Measurements from ENCODE around the gene TFB1M.

TFB1M gene

GRCh38 chr6:155333414-155333813, 19.1 kb upstream of the TFB1M start:
- H4K20me1 ChIP-seq (ENCODE audit: insufficient read depth, low read length), result no peaks in the 10 kb centered on the region
- no peaks in the 10 kb centered on the region for H3K9me2 ChIP-seq (ENCODE audit: low read depth, low read length)
- H3F3A ChIP-seq (ENCODE audit: insufficient read depth, low read length), result no peaks in the 10 kb centered on the region
- H3K36me3 ChIP-seq (ENCODE audit: insufficient read depth, low read length), result no peaks in the 10 kb centered on the region
- peak overlapping the region; percentile 48 for H3K4me2 ChIP-seq (ENCODE audit: low read length)
- no peaks in the 10 kb centered on the region for H3K27me3 ChIP-seq (ENCODE audit: insufficient read depth, low read length)
- H3K27ac ChIP-seq (ENCODE audit: low read depth, low read length, poor library complexity, severe bottlenecking), result peak overlapping the region; percentile 38
- no peaks in the 10 kb centered on the region for H3K9me3 ChIP-seq (ENCODE audit: low read length)
- H3K4me3 ChIP-seq (ENCODE audit: low read depth, low read length, poor library complexity, severe bottlenecking), result no peak overlapping the region
- H3K4me1 ChIP-seq (ENCODE audit: insufficient read depth, low read length, severe bottlenecking), result peaks cover 25% of the 10 kb centered on the region
- H2AFZ ChIP-seq (ENCODE audit: low read length), result peak overlapping the region; percentile 50
- H3K79me2 ChIP-seq (ENCODE audit: insufficient read depth, low read length), result no peaks in the 10 kb centered on the region
- H3K9ac ChIP-seq (ENCODE audit: low read length), result peak overlapping the region; percentile 24; the same call in 1 of the 2 replicates
- no peak for TF ChIP-seq EZH2 (IDR thresholded peaks at IDR 0.05; ENCODE audit: borderline replicate concordance, low read length)
- TF ChIP-seq, protein P1, sequence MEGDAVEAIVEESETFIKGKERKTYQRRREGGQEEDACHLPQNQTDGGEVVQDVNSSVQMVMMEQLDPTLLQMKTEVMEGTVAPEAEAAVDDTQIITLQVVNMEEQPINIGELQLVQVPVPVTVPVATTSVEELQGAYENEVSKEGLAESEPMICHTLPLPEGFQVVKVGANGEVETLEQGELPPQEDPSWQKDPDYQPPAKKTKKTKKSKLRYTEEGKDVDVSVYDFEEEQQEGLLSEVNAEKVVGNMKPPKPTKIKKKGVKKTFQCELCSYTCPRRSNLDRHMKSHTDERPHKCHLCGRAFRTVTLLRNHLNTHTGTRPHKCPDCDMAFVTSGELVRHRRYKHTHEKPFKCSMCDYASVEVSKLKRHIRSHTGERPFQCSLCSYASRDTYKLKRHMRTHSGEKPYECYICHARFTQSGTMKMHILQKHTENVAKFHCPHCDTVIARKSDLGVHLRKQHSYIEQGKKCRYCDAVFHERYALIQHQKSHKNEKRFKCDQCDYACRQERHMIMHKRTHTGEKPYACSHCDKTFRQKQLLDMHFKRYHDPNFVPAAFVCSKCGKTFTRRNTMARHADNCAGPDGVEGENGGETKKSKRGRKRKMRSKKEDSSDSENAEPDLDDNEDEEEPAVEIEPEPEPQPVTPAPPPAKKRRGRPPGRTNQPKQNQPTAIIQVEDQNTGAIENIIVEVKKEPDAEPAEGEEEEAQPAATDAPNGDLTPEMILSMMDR (IDR thresholded peaks at IDR 0.05; ENCODE audit: low read length), result no peak

DNA sequence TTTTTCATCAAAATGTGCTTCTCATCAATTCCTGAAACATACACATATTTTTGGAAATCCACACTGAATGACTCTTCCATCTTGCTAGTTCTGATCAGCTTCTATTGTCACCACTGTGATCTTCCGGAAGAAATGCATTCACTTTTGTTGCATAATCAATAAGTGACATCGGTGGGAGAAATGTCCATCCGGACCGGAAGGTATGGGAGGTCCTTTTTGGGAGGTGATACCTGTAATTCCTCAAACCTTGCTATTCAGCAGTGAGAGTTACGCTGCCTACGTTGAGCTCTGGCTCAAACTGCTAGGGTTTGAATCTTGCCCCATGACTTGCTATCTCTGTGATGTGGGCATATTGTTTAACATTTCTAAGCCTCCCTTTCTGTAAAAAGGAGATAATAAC, 16.6 kb upstream of the TFB1M start:
- TF ChIP-seq EZH2 (IDR thresholded peaks at IDR 0.05; ENCODE audit: borderline replicate concordance, low read length), result no peak
- TF ChIP-seq, protein P1 (IDR thresholded peaks at IDR 0.05; ENCODE audit: low read length), result no peak
- Histone ChIP-seq H3K9ac (ENCODE audit: low read length) (no peak overlapping the region), H2AFZ (ENCODE audit: low read length) (no peak overlapping the region), H3K4me2 (ENCODE audit: low read length) (no peak overlapping the region), H3K9me3 (ENCODE audit: low read length) (no peaks in the 10 kb centered on the region), H3K36me3 (ENCODE audit: insufficient read depth, low read length) (no peaks in the 10 kb centered on the region), H3K4me1 (ENCODE audit: insufficient read depth, low read length, severe bottlenecking) (peaks cover 34% of the 10 kb centered on the region), H3F3A (ENCODE audit: insufficient read depth, low read length) (no peaks in the 10 kb centered on the region), H3K4me3 (ENCODE audit: low read depth, low read length, poor library complexity, severe bottlenecking) (no peak overlapping the region), H3K27ac (ENCODE audit: low read depth, low read length, poor library complexity, severe bottlenecking) (no peak overlapping the region), H4K20me1 (ENCODE audit: insufficient read depth, low read length) (no peaks in the 10 kb centered on the region), H3K9me2 (ENCODE audit: low read depth, low read length) (no peaks in the 10 kb centered on the region), H3K27me3 (ENCODE audit: insufficient read depth, low read length) (no peaks in the 10 kb centered on the region), H3K79me2 (ENCODE audit: insufficient read depth, low read length) (no peaks in the 10 kb centered on the region)

- no peak overlapping the region for H3K27ac ChIP-seq (ENCODE audit: low read depth, low read length, poor library complexity, severe bottlenecking)
- no peak overlapping the region for H3K9ac ChIP-seq (ENCODE audit: low read length)
- H3K4me1 ChIP-seq (ENCODE audit: insufficient read depth, low read length, severe bottlenecking), result peaks cover 34% of the 10 kb centered on the region
- H4K20me1 ChIP-seq (ENCODE audit: insufficient read depth, low read length), result no peaks in the 10 kb centered on the region
- H3K9me2 ChIP-seq (ENCODE audit: low read depth, low read length), result no peaks in the 10 kb centered on the region
- H3K4me2 ChIP-seq (ENCODE audit: low read length), result no peak overlapping the region
- TF ChIP-seq, protein P1 (IDR thresholded peaks at IDR 0.05; ENCODE audit: low read length), result no peak
- TF ChIP-seq EZH2 (IDR thresholded peaks at IDR 0.05; ENCODE audit: borderline replicate concordance, low read length), result no peak
- H3K79me2 ChIP-seq (ENCODE audit: insufficient read depth, low read length), result no peaks in the 10 kb centered on the region
- H2AFZ ChIP-seq (ENCODE audit: low read length), result no peak overlapping the region
- H3K27me3 ChIP-seq (ENCODE audit: insufficient read depth, low read length), result no peaks in the 10 kb centered on the region
- no peak overlapping the region for H3K4me3 ChIP-seq (ENCODE audit: low read depth, low read length, poor library complexity, severe bottlenecking)
- no peaks in the 10 kb centered on the region for H3K36me3 ChIP-seq (ENCODE audit: insufficient read depth, low read length)
- no peaks in the 10 kb centered on the region for H3K9me3 ChIP-seq (ENCODE audit: low read length)
- H3F3A ChIP-seq (ENCODE audit: insufficient read depth, low read length), result no peaks in the 10 kb centered on the region
Measured at GRCh38 chr6:155330133-155330734, 15.9 kb upstream of the TFB1M start.

Measured in OCI-LY1 (cell line).